Measurements from ENCODE around the gene PPP1R9A. TPM values are rescaled to one million over a fixed set of nuclear protein-coding genes. Genes with fewer than 3 reads are reported as not detected.

Gene PPP1R9A
- total and polyA plus RNA-seq, 7 experiments from 2014 or later = 0.21 to 1.4 TPM; not detected in 5

- ATAC-seq = no peak
- ChIA-PET POLR2A (no interaction called here), CTCF (no interaction called here)
- Histone ChIP-seq H3K27me3 (ENCODE audit: control insufficient read depth in 2 of 2, insufficient read depth in 2 of 2, low read length in 2 of 2) (no peaks in the 10 kb centered on the region), H3K4me3 (ENCODE audit: low read length) (no peak overlapping the region), H3K9me3 (ENCODE audit: control insufficient read depth in 2 of 3, low read length in 3 of 3) (no peaks in the 10 kb centered on the region), H3K27ac (ENCODE audit: low read depth, low read length) (no peak overlapping the region), H3K4me1 (ENCODE audit: control insufficient read depth in 2 of 2, insufficient read depth in 2 of 2, low read length in 2 of 2) (no peaks in the 10 kb centered on the region), H3K36me3 (ENCODE audit: control insufficient read depth in 2 of 3, insufficient read depth in 3 of 3, low read length in 3 of 3) (no peaks in the 10 kb centered on the region)
- Mint-ChIP-seq H3K36me3 (no peaks in the 10 kb centered on the region), H3K27ac (no peak overlapping the region), H3K4me1 (peaks cover 0 to 2% (median 0%) of the 10 kb centered on the region in 7 donors), H3K9me3 (peaks cover 0 to 4% (median 0%) of the 10 kb centered on the region in 11 donors), H3K27me3 (peaks cover 0 to 21% (median 4%) of the 10 kb centered on the region in 5 donors), H3K4me3 (no peak overlapping the region)
- intact Hi-C loops (cut with micrococcal nuclease) = no loop called here
- no peak for DNase-seq
Measured at GRCh38 chr7:95316588-95316987, 409.2 kb downstream of the PPP1R9A start.

- Histone ChIP-seq H3K4me1 (ENCODE audit: control insufficient read depth in 2 of 2, insufficient read depth in 2 of 2, low read length in 2 of 2) (no peaks in the 10 kb centered on the region), H3K27me3 (ENCODE audit: control insufficient read depth in 2 of 2, insufficient read depth in 2 of 2, low read length in 2 of 2) (no peaks in the 10 kb centered on the region), H3K27ac (ENCODE audit: low read depth, low read length) (no peak overlapping the region), H3K4me3 (ENCODE audit: low read length) (no peak overlapping the region), H3K9me3 (ENCODE audit: control insufficient read depth in 2 of 3, low read length in 3 of 3) (no peaks in the 10 kb centered on the region), H3K36me3 (ENCODE audit: control insufficient read depth in 2 of 3, insufficient read depth in 3 of 3, low read length in 3 of 3) (no peaks in the 10 kb centered on the region)
- ATAC-seq (no peak), DNase-seq (no peak)
- POLR2A ChIA-PET = no interaction called here
- Mint-ChIP-seq H3K9me3 (peaks cover 0 to 4% (median 0%) of the 10 kb centered on the region in 11 donors), H3K27me3 (peaks cover 0 to 16% (median 4%) of the 10 kb centered on the region in 5 donors), H3K27ac (no peak overlapping the region), H3K36me3 (no peaks in the 10 kb centered on the region), H3K4me1 (peaks cover 0 to 2% (median 0%) of the 10 kb centered on the region in 7 donors), H3K4me3 (no peak overlapping the region)
- intact Hi-C loops (cut with micrococcal nuclease) = no loop called here
- CTCF ChIA-PET = no interaction called here
Measured at GRCh38 chr7:95317546-95317945, 410.2 kb downstream of the PPP1R9A start.

- CTCF ChIA-PET = no interaction called here
- H3K4me1 ChIP-seq (ENCODE audit: control insufficient read depth in 2 of 2, insufficient read depth in 2 of 2, low read length in 2 of 2) = no peaks in the 10 kb centered on the region
Measured at GRCh38 chr7:95317966-95318365, 410.6 kb downstream of the PPP1R9A start.

GRCh38 chr7:95318501-95319100 is 411.2 kb downstream of the PPP1R9A start:
- CTCF ChIA-PET = no interaction called here
- Mint-ChIP-seq H3K4me3 (no peak overlapping the region), H3K36me3 (no peaks in the 10 kb centered on the region), H3K27ac (no peak overlapping the region), H3K9me3 (peaks cover 0 to 3% (median 0%) of the 10 kb centered on the region in 11 donors), H3K4me1 (no peaks in the 10 kb centered on the region), H3K27me3 (peaks cover 0 to 9% (median 3%) of the 10 kb centered on the region in 5 donors)
- no peak for DNase-seq
- Histone ChIP-seq H3K36me3 (ENCODE audit: control insufficient read depth in 2 of 3, insufficient read depth in 3 of 3, low read length in 3 of 3) (no peaks in the 10 kb centered on the region), H3K27me3 (ENCODE audit: control insufficient read depth in 2 of 2, insufficient read depth in 2 of 2, low read length in 2 of 2) (no peaks in the 10 kb centered on the region), H3K4me1 (ENCODE audit: control insufficient read depth in 2 of 2, insufficient read depth in 2 of 2, low read length in 2 of 2) (no peaks in the 10 kb centered on the region), H3K9me3 (ENCODE audit: control insufficient read depth in 2 of 3, low read length in 3 of 3) (no peaks in the 10 kb centered on the region), H3K27ac (ENCODE audit: low read depth, low read length) (no peak overlapping the region), H3K4me3 (ENCODE audit: low read length) (no peak overlapping the region)
- intact Hi-C loops (cut with micrococcal nuclease) = no loop called here
- ATAC-seq = no peak
- POLR2A ChIA-PET = no interaction called here

More at GRCh38 chr7:95317966-95318365, 410.6 kb downstream of the PPP1R9A start:
- ATAC-seq = no peak
- Histone ChIP-seq H3K4me3 (ENCODE audit: low read length) (no peak overlapping the region), H3K27ac (ENCODE audit: low read depth, low read length) (no peak overlapping the region), H3K36me3 (ENCODE audit: control insufficient read depth in 2 of 3, insufficient read depth in 3 of 3, low read length in 3 of 3) (no peaks in the 10 kb centered on the region), H3K9me3 (ENCODE audit: control insufficient read depth in 2 of 3, low read length in 3 of 3) (no peaks in the 10 kb centered on the region), H3K27me3 (ENCODE audit: control insufficient read depth in 2 of 2, insufficient read depth in 2 of 2, low read length in 2 of 2) (no peaks in the 10 kb centered on the region)
- POLR2A ChIA-PET = no interaction called here
- no peak overlapping the region for H3K27ac Mint-ChIP-seq
- peaks cover 0 to 11% (median 4%) of the 10 kb centered on the region in 5 donors for H3K27me3 Mint-ChIP-seq
- peaks cover 0 to 4% (median 0%) of the 10 kb centered on the region in 11 donors for H3K9me3 Mint-ChIP-seq
- no peak for DNase-seq
- H3K36me3 Mint-ChIP-seq = no peaks in the 10 kb centered on the region
- no peak overlapping the region for H3K4me3 Mint-ChIP-seq
- intact Hi-C loops (cut with micrococcal nuclease) = no loop called here
- H3K4me1 Mint-ChIP-seq = no peaks in the 10 kb centered on the region

GRCh38 chr7:95319570-95319969 is 412.2 kb downstream of the PPP1R9A start:
- Histone ChIP-seq H3K9me3 (ENCODE audit: control insufficient read depth in 2 of 3, low read length in 3 of 3) (no peaks in the 10 kb centered on the region), H3K4me1 (ENCODE audit: control insufficient read depth in 2 of 2, insufficient read depth in 2 of 2, low read length in 2 of 2) (no peaks in the 10 kb centered on the region), H3K27ac (ENCODE audit: low read depth, low read length) (no peak overlapping the region), H3K27me3 (ENCODE audit: control insufficient read depth in 2 of 2, insufficient read depth in 2 of 2, low read length in 2 of 2) (no peaks in the 10 kb centered on the region), H3K4me3 (ENCODE audit: low read length) (no peak overlapping the region), H3K36me3 (ENCODE audit: control insufficient read depth in 2 of 3, insufficient read depth in 3 of 3, low read length in 3 of 3) (no peaks in the 10 kb centered on the region)
- no peak overlapping the region for H3K4me3 Mint-ChIP-seq
- DNase-seq = no peak
- H3K27ac Mint-ChIP-seq = no peak overlapping the region
- H3K9me3 Mint-ChIP-seq = no peaks in the 10 kb centered on the region
- no peaks in the 10 kb centered on the region for H3K4me1 Mint-ChIP-seq
- intact Hi-C loops (cut with micrococcal nuclease) = no loop called here
- CTCF ChIA-PET = no interaction called here
- POLR2A ChIA-PET = no interaction called here
- H3K36me3 Mint-ChIP-seq = no peaks in the 10 kb centered on the region
- no peaks in the 10 kb centered on the region for H3K27me3 Mint-ChIP-seq
- ATAC-seq = no peak

- POLR2A ChIA-PET = no interaction called here
- H3K36me3 Mint-ChIP-seq = peaks cover 0 to under 1% (median 0%) of the 10 kb centered on the region in 5 donors
- no peaks in the 10 kb centered on the region for H3K36me3 ChIP-seq (ENCODE audit: control insufficient read depth in 2 of 3, insufficient read depth in 3 of 3, low read length in 3 of 3)
- no peak overlapping the region for H3K4me3 ChIP-seq (ENCODE audit: low read length)
- H3K27me3 Mint-ChIP-seq = peaks cover 3 to 10% (median 9%) of the 10 kb centered on the region in 5 donors
- no peak overlapping the region for H3K4me3 Mint-ChIP-seq
- H3K4me1 ChIP-seq (ENCODE audit: control insufficient read depth in 2 of 2, insufficient read depth in 2 of 2, low read length in 2 of 2) = no peaks in the 10 kb centered on the region
- H3K9me3 ChIP-seq (ENCODE audit: control insufficient read depth in 2 of 3, low read length in 3 of 3) = no peaks in the 10 kb centered on the region
- no peak overlapping the region for H3K27ac ChIP-seq (ENCODE audit: low read depth, low read length)
- DNase-seq (no peak), ATAC-seq (no peak)
- CTCF ChIA-PET = no interaction called here
- H3K27me3 ChIP-seq (ENCODE audit: control insufficient read depth in 2 of 2, insufficient read depth in 2 of 2, low read length in 2 of 2) = no peaks in the 10 kb centered on the region
- H3K27ac Mint-ChIP-seq = no peak overlapping the region
- intact Hi-C loops (cut with micrococcal nuclease) = no loop called here
- H3K4me1 Mint-ChIP-seq = peaks cover 0 to 7% (median 0%) of the 10 kb centered on the region in 7 donors
- peaks cover 0 to under 1% (median 0%) of the 10 kb centered on the region in 11 donors for H3K9me3 Mint-ChIP-seq
Measured at GRCh38 chr7:95320651-95321050, 413.3 kb downstream of the PPP1R9A start.

- POLR2A ChIA-PET = no interaction called here
- H3K9me3 ChIP-seq (ENCODE audit: control insufficient read depth in 2 of 3, low read length in 3 of 3) = no peaks in the 10 kb centered on the region
- H3K4me1 ChIP-seq (ENCODE audit: control insufficient read depth in 2 of 2, insufficient read depth in 2 of 2, low read length in 2 of 2) = no peaks in the 10 kb centered on the region
- no peak for DNase-seq
- Mint-ChIP-seq H3K36me3 (peaks cover 0 to 4% (median 0%) of the 10 kb centered on the region in 5 donors), H3K9me3 (peaks cover 0 to 5% (median 0%) of the 10 kb centered on the region in 11 donors), H3K4me1 (peaks cover 0 to 7% (median 0%) of the 10 kb centered on the region in 7 donors), H3K4me3 (no peak overlapping the region), H3K27me3 (peaks cover 6 to 17% (median 11%) of the 10 kb centered on the region in 5 donors), H3K27ac (no peak overlapping the region)
- no peaks in the 10 kb centered on the region for H3K27me3 ChIP-seq (ENCODE audit: control insufficient read depth in 2 of 2, insufficient read depth in 2 of 2, low read length in 2 of 2)
- no peaks in the 10 kb centered on the region for H3K36me3 ChIP-seq (ENCODE audit: control insufficient read depth in 2 of 3, insufficient read depth in 3 of 3, low read length in 3 of 3)
- ATAC-seq = no peak
- no peak overlapping the region for H3K27ac ChIP-seq (ENCODE audit: low read depth, low read length)
- no peak overlapping the region for H3K4me3 ChIP-seq (ENCODE audit: low read length)
- intact Hi-C loops (cut with micrococcal nuclease) = no loop called here
- CTCF ChIA-PET = no interaction called here
Measured at GRCh38 chr7:95321720-95322119, 414.3 kb downstream of the PPP1R9A start.

Data from naive thymus-derived CD4-positive, alpha-beta T cell (primary cell).